ENCODE results near the gene SYNDIG1. TPM values are rescaled to one million over a fixed set of nuclear protein-coding genes. Genes with fewer than 3 reads are reported as not detected.

Gene SYNDIG1
- total RNA-seq, 1 donor from 2014 or later: 5.7 TPM

DNA sequence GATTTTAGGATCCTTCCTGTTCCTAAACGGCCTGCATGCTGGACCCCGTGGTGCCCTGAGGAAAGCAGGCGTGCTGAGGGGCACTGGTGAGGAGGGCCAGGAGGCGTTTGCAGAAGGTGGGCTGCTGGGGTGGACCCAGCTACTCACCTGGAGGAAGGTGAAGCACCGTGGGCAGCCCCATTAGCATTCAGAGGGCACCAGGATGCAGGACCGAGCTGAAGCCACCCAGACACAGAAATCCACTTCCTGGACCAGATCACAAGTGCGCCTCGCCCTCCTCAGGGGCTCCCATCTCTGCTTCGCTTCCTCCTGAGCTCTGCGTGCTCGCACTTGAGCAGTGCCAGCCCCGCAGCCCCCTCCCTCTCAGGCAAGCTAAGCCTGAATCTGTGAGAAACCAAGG, 187.0 kb downstream of the SYNDIG1 start:
- Mint-ChIP-seq H3K4me3 (ENCODE audit: unreplicated experiment) (no peak overlapping the region), H3K27me3 (ENCODE audit: low read depth, unreplicated experiment) (peaks cover 4% of the 10 kb centered on the region), H3K36me3 (ENCODE audit: low read depth, unreplicated experiment) (peaks cover 3% of the 10 kb centered on the region), H3K4me1 (ENCODE audit: low read depth, unreplicated experiment) (peaks cover 24% of the 10 kb centered on the region), H3K27ac (ENCODE audit: unreplicated experiment) (no peak overlapping the region), H3K9me3 (ENCODE audit: unreplicated experiment) (no peaks in the 10 kb centered on the region)
- DNase-seq (ENCODE audit: low read depth) (no peak), FAIRE-seq (no peak)
- no peaks in the 10 kb centered on the region for H3K9me3 ChIP-seq (ENCODE audit: insufficient read depth, low read depth, low read length)
- no peak for TF ChIP-seq EZH2 (IDR thresholded peaks at IDR 0.05; ENCODE audit: insufficient read depth, low read length)
- TF ChIP-seq, protein P1, sequence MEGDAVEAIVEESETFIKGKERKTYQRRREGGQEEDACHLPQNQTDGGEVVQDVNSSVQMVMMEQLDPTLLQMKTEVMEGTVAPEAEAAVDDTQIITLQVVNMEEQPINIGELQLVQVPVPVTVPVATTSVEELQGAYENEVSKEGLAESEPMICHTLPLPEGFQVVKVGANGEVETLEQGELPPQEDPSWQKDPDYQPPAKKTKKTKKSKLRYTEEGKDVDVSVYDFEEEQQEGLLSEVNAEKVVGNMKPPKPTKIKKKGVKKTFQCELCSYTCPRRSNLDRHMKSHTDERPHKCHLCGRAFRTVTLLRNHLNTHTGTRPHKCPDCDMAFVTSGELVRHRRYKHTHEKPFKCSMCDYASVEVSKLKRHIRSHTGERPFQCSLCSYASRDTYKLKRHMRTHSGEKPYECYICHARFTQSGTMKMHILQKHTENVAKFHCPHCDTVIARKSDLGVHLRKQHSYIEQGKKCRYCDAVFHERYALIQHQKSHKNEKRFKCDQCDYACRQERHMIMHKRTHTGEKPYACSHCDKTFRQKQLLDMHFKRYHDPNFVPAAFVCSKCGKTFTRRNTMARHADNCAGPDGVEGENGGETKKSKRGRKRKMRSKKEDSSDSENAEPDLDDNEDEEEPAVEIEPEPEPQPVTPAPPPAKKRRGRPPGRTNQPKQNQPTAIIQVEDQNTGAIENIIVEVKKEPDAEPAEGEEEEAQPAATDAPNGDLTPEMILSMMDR (IDR thresholded peaks at IDR 0.05; ENCODE audit: insufficient read depth, low read depth, low read length): no peak
- no peak overlapping the region for H2AFZ ChIP-seq (ENCODE audit: low read depth, low read length)
- no peak overlapping the region for H3K9ac ChIP-seq (ENCODE audit: low read length)
- no peak overlapping the region for H3K4me2 ChIP-seq (ENCODE audit: low read length)
- no peak overlapping the region for H3K4me3 ChIP-seq (ENCODE audit: insufficient read depth, low read depth, low read length)
- no peaks in the 10 kb centered on the region for H4K20me1 ChIP-seq (ENCODE audit: insufficient read depth, low read length)
- no peaks in the 10 kb centered on the region for H3K36me3 ChIP-seq (ENCODE audit: insufficient read depth, low read length)
- H3K4me1 ChIP-seq (ENCODE audit: insufficient read depth, low read length): peaks cover 42% of the 10 kb centered on the region
- no peaks in the 10 kb centered on the region for H3K27me3 ChIP-seq (ENCODE audit: insufficient read depth, low read length)
- H3K27ac ChIP-seq (ENCODE audit: low read depth, low read length): no peak overlapping the region
- no peaks in the 10 kb centered on the region for H3K79me2 ChIP-seq (ENCODE audit: insufficient read depth, low read length)

GRCh38 chr20:24657196-24657595, 187.8 kb downstream of the SYNDIG1 start:
- Mint-ChIP-seq H3K27ac (ENCODE audit: unreplicated experiment) (no peak overlapping the region), H3K27me3 (ENCODE audit: low read depth, unreplicated experiment) (peaks cover 8% of the 10 kb centered on the region), H3K9me3 (ENCODE audit: unreplicated experiment) (no peaks in the 10 kb centered on the region), H3K36me3 (ENCODE audit: low read depth, unreplicated experiment) (peaks cover 3% of the 10 kb centered on the region), H3K4me1 (ENCODE audit: low read depth, unreplicated experiment) (peaks cover 16% of the 10 kb centered on the region), H3K4me3 (ENCODE audit: unreplicated experiment) (no peak overlapping the region)
- H3K4me3 ChIP-seq (ENCODE audit: insufficient read depth, low read depth, low read length): no peak overlapping the region
- H3K9me3 ChIP-seq (ENCODE audit: insufficient read depth, low read depth, low read length): no peaks in the 10 kb centered on the region
- H3K4me1 ChIP-seq (ENCODE audit: insufficient read depth, low read length): peaks cover 34% of the 10 kb centered on the region
- no peaks in the 10 kb centered on the region for H3K27me3 ChIP-seq (ENCODE audit: insufficient read depth, low read length)
- no peaks in the 10 kb centered on the region for H3K36me3 ChIP-seq (ENCODE audit: insufficient read depth, low read length)
- no peaks in the 10 kb centered on the region for H4K20me1 ChIP-seq (ENCODE audit: insufficient read depth, low read length)
- FAIRE-seq (no peak), DNase-seq (ENCODE audit: low read depth) (peak; percentile 45)
- no peaks in the 10 kb centered on the region for H3K79me2 ChIP-seq (ENCODE audit: insufficient read depth, low read length)
- TF ChIP-seq EZH2 (IDR thresholded peaks at IDR 0.05; ENCODE audit: insufficient read depth, low read length): no peak
- TF ChIP-seq, protein P1 (IDR thresholded peaks at IDR 0.05; ENCODE audit: insufficient read depth, low read depth, low read length): peak; percentile 9
- H2AFZ ChIP-seq (ENCODE audit: low read depth, low read length): no peak overlapping the region
- peak overlapping the region; percentile 25 for H3K9ac ChIP-seq (ENCODE audit: low read length)
- peak overlapping the region; percentile 57 for H3K4me2 ChIP-seq (ENCODE audit: low read length)
- peak overlapping the region; percentile 34 for H3K27ac ChIP-seq (ENCODE audit: low read depth, low read length)

DNA sequence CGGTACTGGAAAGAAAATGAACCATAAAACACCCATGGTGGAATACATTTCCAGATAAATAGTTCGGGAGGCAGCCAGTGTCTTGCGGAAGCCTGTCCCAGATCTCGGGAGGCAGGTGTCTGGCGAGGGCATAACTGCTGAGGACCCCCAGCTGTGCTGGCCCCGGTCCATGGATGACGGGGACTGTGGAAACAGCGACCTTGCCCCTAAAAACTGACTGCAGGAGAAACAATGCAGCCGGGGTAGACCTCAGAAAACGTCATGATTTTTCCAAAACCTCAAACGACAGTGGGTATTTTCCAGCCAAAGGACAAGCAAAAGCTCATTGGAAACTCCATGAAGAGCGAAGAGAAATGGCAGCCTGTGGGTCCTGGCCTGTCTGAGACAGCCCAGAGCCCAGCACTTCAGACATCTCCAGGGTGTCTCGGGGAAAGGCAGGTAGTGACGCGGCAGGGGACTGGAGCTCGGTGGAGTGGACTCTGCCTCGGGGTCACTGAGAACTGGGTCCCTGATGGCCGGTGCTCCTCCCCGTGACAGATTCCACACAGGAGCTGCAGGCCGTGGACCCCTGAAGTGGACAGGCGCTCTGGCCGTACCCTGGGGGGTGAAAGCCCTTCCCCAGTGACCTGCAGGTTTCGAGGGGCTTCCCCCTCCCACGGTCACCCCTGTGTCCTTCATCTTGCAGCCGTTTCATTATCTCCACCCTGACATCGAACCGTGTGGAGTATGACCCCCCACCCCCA, 188.6 kb downstream of the SYNDIG1 start:
- Histone ChIP-seq H3K27ac (ENCODE audit: low read depth, low read length) (peak overlapping the region; percentile 33), H3K9ac (ENCODE audit: low read length) (peak overlapping the region; percentile 25), H3K9me3 (ENCODE audit: insufficient read depth, low read depth, low read length) (no peaks in the 10 kb centered on the region), H3K36me3 (ENCODE audit: insufficient read depth, low read length) (no peaks in the 10 kb centered on the region), H3K27me3 (ENCODE audit: insufficient read depth, low read length) (no peaks in the 10 kb centered on the region), H2AFZ (ENCODE audit: low read depth, low read length) (no peak overlapping the region), H3K4me3 (ENCODE audit: insufficient read depth, low read depth, low read length) (no peak overlapping the region), H3K79me2 (ENCODE audit: insufficient read depth, low read length) (no peaks in the 10 kb centered on the region), H3K4me1 (ENCODE audit: insufficient read depth, low read length) (peaks cover 31% of the 10 kb centered on the region), H4K20me1 (ENCODE audit: insufficient read depth, low read length) (no peaks in the 10 kb centered on the region), H3K4me2 (ENCODE audit: low read length) (peak overlapping the region; percentile 57)
- no peaks in the 10 kb centered on the region for H3K9me3 Mint-ChIP-seq (ENCODE audit: unreplicated experiment)
- no peak for TF ChIP-seq EZH2 (IDR thresholded peaks at IDR 0.05; ENCODE audit: insufficient read depth, low read length)
- TF ChIP-seq, protein P1 (IDR thresholded peaks at IDR 0.05; ENCODE audit: insufficient read depth, low read depth, low read length): no peak
- no peak for FAIRE-seq
- H3K4me1 Mint-ChIP-seq (ENCODE audit: low read depth, unreplicated experiment): peaks cover 11% of the 10 kb centered on the region
- peak; percentile 30 for DNase-seq (ENCODE audit: low read depth)
- H3K27me3 Mint-ChIP-seq (ENCODE audit: low read depth, unreplicated experiment): peaks cover 14% of the 10 kb centered on the region
- H3K36me3 Mint-ChIP-seq (ENCODE audit: low read depth, unreplicated experiment): peaks cover 3% of the 10 kb centered on the region
- no peak overlapping the region for H3K27ac Mint-ChIP-seq (ENCODE audit: unreplicated experiment)
- no peak overlapping the region for H3K4me3 Mint-ChIP-seq (ENCODE audit: unreplicated experiment)

Measured in astrocyte (in vitro differentiated cells and primary cell).